Endodermal cell (in vitro differentiated cells): Measurements from ENCODE around the gene SEC31A. TPM values are rescaled to one million over a fixed set of nuclear protein-coding genes. Genes with fewer than 3 reads are reported as not detected.

Experiments used
- DNase-seq: peaks from one replicate; pipeline ENCODE4 v3.0.0-alpha.2; 2017
- H3K27ac ChIP-seq: 2 replicates; pipeline ENCODE4 v1.5.1; 2013; ENCODE audit warnings: mild to moderate bottlenecking, low read depth, low read length, moderate library complexity
- H3K27me3 ChIP-seq: 2 replicates; pipeline ENCODE4 v1.6.1; 2013; ENCODE audit warnings: mild to moderate bottlenecking, low read length, moderate library complexity; ENCODE audit not compliant: insufficient read depth, control insufficient read depth, poor library complexity, severe bottlenecking
- H3K36me3 ChIP-seq: 2 replicates; pipeline ENCODE4 v1.7.0; 2013; ENCODE audit warnings: mild to moderate bottlenecking, low read length, moderate library complexity; ENCODE audit not compliant: control insufficient read depth, insufficient read depth
- H3K4me1 ChIP-seq: one replicate; pipeline ENCODE4 v1.7.0; 2013; ENCODE audit warnings: low read length; ENCODE audit not compliant: control insufficient read depth, insufficient read depth
- H3K4me3 ChIP-seq: 2 replicates; pipeline ENCODE4 v1.5.1; 2013; ENCODE audit warnings: mild to moderate bottlenecking, low read length, moderate library complexity
- H3K9ac ChIP-seq: 2 replicates; pipeline ENCODE4 v1.6.1; 2013; ENCODE audit warnings: mild to moderate bottlenecking, low read length, moderate library complexity; ENCODE audit not compliant: poor library complexity, severe bottlenecking; ENCODE audit errors: extremely low read depth
- H3K9me3 ChIP-seq: 2 replicates; pipeline ENCODE4 v1.6.1; 2013; ENCODE audit warnings: mild to moderate bottlenecking, low read length, moderate library complexity; ENCODE audit not compliant: control insufficient read depth
- H3K27ac Mint-ChIP-seq: 2 replicates; pipeline ENCODE4 v1.8.0; 2020; ENCODE audit warnings: mixed read lengths
- H3K27me3 Mint-ChIP-seq: 2 replicates; pipeline ENCODE4 v1.8.0; 2021; ENCODE audit warnings: mild to moderate bottlenecking, mixed read lengths; ENCODE audit not compliant: insufficient read depth
- H3K36me3 Mint-ChIP-seq: 2 replicates; pipeline ENCODE4 v1.8.0; 2020; ENCODE audit warnings: low read depth, mixed read lengths
- H3K4me1 Mint-ChIP-seq: 2 replicates; pipeline ENCODE4 v1.8.0; 2020; ENCODE audit warnings: mixed read lengths
- H3K4me3 Mint-ChIP-seq: 2 replicates; pipeline ENCODE4 v1.8.0; 2020; ENCODE audit warnings: mild to moderate bottlenecking, moderate library complexity, mixed read lengths
- H3K9me3 Mint-ChIP-seq: 2 replicates; pipeline ENCODE4 v1.8.0; 2020; ENCODE audit warnings: mild to moderate bottlenecking, mixed read lengths
- CTCF ChIP-seq: fragments of 200-600 bp; sonication (generic); conservative IDR thresholded peaks from 2 replicates; pipeline ENCODE4 v1.5.0; 2021; ENCODE audit warnings: antibody characterized with exemption, mild to moderate bottlenecking
- WGBS, 2 experiments: methylation state at CpG; one replicate each; pipeline versions ENCODE4 v1.1.5 to v1.1.7; 2013; ENCODE audit warnings: missing lambda C conversion rate in 2 of 2, mixed read lengths in 1 of 2; ENCODE audit not compliant: insufficient coverage in 1 of 2, insufficient read length in 1 of 2; 5-methylcytosine and 5-hydroxymethylcytosine counted together
- total RNA-seq, 2 donors: library from RNA; stranded (reverse); fragmentation: NEBNext Ultra II Directional in 1 of 2; extraction: Animal tissue kit (Norgen Biotek cat#: 25700) in 1 of 2; gene quantifications; 2 replicates in 1 of 2; 3 replicates in 1 of 2; pipeline ENCODE4 v1.2.1, GENCODE V29; 2021

Gene SEC31A
- total RNA-seq, 2 donors from 2014 or later, result 166 to 182 TPM

GRCh38 chr4:82890528-82890900, 439 bp downstream of the SEC31A start:
- Mint-ChIP-seq H3K4me1 (peaks cover 57% of the 10 kb centered on the region), H3K36me3 (peaks cover 24% of the 10 kb centered on the region), H3K27me3 (no peaks in the 10 kb centered on the region), H3K4me3 (peak overlapping the region; percentile 92), H3K27ac (peak overlapping the region; percentile 97), H3K9me3 (no peaks in the 10 kb centered on the region)
- Histone ChIP-seq H3K36me3 (peaks cover 39% of the 10 kb centered on the region), H3K4me1 (peaks cover 15% of the 10 kb centered on the region), H3K27ac (peak overlapping the region; percentile 94), H3K27me3 (no peaks in the 10 kb centered on the region), H3K9ac (peak overlapping the region; percentile 100), H3K4me3 (peak overlapping the region; percentile 98), H3K9me3 (no peaks in the 10 kb centered on the region)
- 0% methylated on average over 4 to 16 of the region's 16 CpGs for WGBS, 2 experiments
- DNase-seq, result no peak
- no peak for TF ChIP-seq CTCF

- no peaks in the 10 kb centered on the region for H3K9me3 Mint-ChIP-seq
- H3K27me3 ChIP-seq, result no peaks in the 10 kb centered on the region
- peak overlapping the region; percentile 98 for H3K4me3 ChIP-seq
- H3K27me3 Mint-ChIP-seq, result no peaks in the 10 kb centered on the region
- no peak for DNase-seq
- peaks cover 37% of the 10 kb centered on the region for H3K36me3 ChIP-seq
- peaks cover 11% of the 10 kb centered on the region for H3K4me1 ChIP-seq
- peak overlapping the region; percentile 92 for H3K4me3 Mint-ChIP-seq
- H3K27ac Mint-ChIP-seq, result no peak overlapping the region
- H3K4me1 Mint-ChIP-seq, result peaks cover 50% of the 10 kb centered on the region
- H3K36me3 Mint-ChIP-seq, result peaks cover 16% of the 10 kb centered on the region
- peak overlapping the region; percentile 100 for H3K9ac ChIP-seq
- no peak overlapping the region for H3K27ac ChIP-seq
- WGBS, 2 experiments, result 84 to 95% methylated on average over 4 to 6 of the region's 6 CpGs
- no peaks in the 10 kb centered on the region for H3K9me3 ChIP-seq
- TF ChIP-seq CTCF, result no peak
Measured at GRCh38 chr4:82889287-82889686, 1.7 kb downstream of the SEC31A start.

DNA sequence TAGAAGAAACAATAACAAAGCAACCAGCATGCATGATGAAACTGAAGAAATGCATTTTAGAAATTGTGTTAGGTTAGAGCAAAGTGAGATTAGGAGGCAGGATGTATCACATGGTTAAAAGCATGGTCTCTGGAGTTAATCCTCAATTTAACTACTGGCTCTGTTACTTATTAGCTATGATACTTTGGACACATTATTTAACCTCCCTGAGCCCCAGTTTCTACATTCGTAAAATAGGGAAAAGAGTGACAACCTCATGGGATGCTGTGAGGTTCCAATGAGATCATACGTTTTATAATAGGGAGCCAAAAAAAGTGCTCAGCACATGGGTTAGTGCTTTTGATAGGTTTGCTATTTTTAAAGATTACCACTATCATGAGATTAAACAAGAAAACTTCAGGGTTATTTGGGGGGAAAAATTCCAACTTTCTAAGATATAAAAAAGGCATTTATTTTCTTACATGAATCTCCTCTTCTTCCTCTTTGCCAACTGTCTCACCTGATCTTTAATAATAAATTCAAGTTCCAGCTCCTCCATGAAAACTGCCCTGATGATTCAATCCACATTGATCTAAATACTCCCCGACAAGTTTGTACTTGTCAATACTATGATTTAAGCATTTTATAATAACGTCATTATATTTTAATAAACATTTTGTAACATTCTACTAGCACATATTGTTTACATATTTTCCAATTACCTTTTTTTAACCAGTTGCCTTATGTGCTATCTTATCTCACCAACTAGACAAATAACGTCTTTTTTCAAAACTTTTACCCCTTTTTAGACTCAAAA, 4.6 kb downstream of the SEC31A start:
- H3K4me3 ChIP-seq, result peak overlapping the region; percentile 72
- Mint-ChIP-seq H3K36me3 (peaks cover 14% of the 10 kb centered on the region), H3K27me3 (no peaks in the 10 kb centered on the region), H3K4me1 (peaks cover 25% of the 10 kb centered on the region), H3K4me3 (no peak overlapping the region), H3K9me3 (no peaks in the 10 kb centered on the region), H3K27ac (no peak overlapping the region)
- H3K9me3 ChIP-seq, result no peaks in the 10 kb centered on the region
- no peak for DNase-seq
- no peak overlapping the region for H3K27ac ChIP-seq
- WGBS, 2 experiments, result 82 to 88% methylated on average over 3 to 5 of the region's 5 CpGs
- H3K27me3 ChIP-seq, result no peaks in the 10 kb centered on the region
- H3K9ac ChIP-seq, result no peak overlapping the region
- H3K36me3 ChIP-seq, result peaks cover 47% of the 10 kb centered on the region
- TF ChIP-seq CTCF, result no peak
- no peaks in the 10 kb centered on the region for H3K4me1 ChIP-seq
